Left ventricle myocardium inferior (tissue), 1 donor: ENCODE results near the gene SIRT4. TPM values are rescaled to one million over a fixed set of nuclear protein-coding genes. Genes with fewer than 3 reads are reported as not detected.

Experiments
- DNase-seq: peaks from one replicate; pipeline ENCODE4 v3.0.0-alpha.2; 2020
- H3K27ac ChIP-seq: fragments of 200-600 bp; replicated peaks from 2 replicates; pipeline ENCODE4 v1.8.0; 2021
- H3K27me3 ChIP-seq: fragments of 200-600 bp; 2 replicates; pipeline ENCODE4 v1.8.0; 2021; ENCODE audit warnings: low read depth
- H3K36me3 ChIP-seq: fragments of 200-600 bp; 2 replicates; pipeline ENCODE4 v1.8.0; 2021
- H3K4me1 ChIP-seq: fragments of 200-600 bp; 2 replicates; pipeline ENCODE4 v1.8.0; 2021
- H3K4me3 ChIP-seq: fragments of 200-600 bp; 2 replicates; pipeline ENCODE4 v1.8.0; 2021; ENCODE audit warnings: mild to moderate bottlenecking, moderate library complexity
- H3K9me3 ChIP-seq: fragments of 200-600 bp; replicated peaks from 2 replicates; pipeline ENCODE4 v1.8.0; 2021
- CTCF ChIP-seq: fragments of 200-600 bp; IDR thresholded peaks from 2 replicates; pipeline ENCODE4 v1.8.0; 2021; ENCODE audit warnings: antibody characterized with exemption, mild to moderate bottlenecking, borderline replicate concordance
- intact Hi-C: fragments of 100-400 bp; cut with micrococcal nuclease; formaldehyde crosslinking; loops from one replicate; pipeline ENCODE4 v1.11.0; 2022
- total RNA-seq: library from RNA; stranded (reverse); fragmentation: NEBNext Ultra II Directional; extraction: Animal tissue kit (Norgen Biotek cat#: 25700); gene quantifications from one replicate; pipeline ENCODE4 v1.2.1, GENCODE V29; 2021
- donor health status: DM: no; HTN: yes; CAD: no; lungs with severe emphysema.

Gene SIRT4
- total RNA-seq, 1 donor from 2014 or later = 6.5 TPM

- Histone ChIP-seq H3K27ac (no peak overlapping the region), H3K9me3 (no peaks in the 10 kb centered on the region), H3K4me1 (no peaks in the 10 kb centered on the region), H3K27me3 (no peaks in the 10 kb centered on the region), H3K36me3 (peaks cover 7% of the 10 kb centered on the region), H3K4me3 (no peak overlapping the region)
- DNase-seq = no peak
- intact Hi-C loops = no loop called here
- TF ChIP-seq CTCF = no peak
Observed at GRCh38 chr12:120346031-120346430, 43.9 kb downstream of the SIRT4 start.

GRCh38 chr12:120346681-120347080, 44.6 kb downstream of the SIRT4 start:
- Histone ChIP-seq H3K27me3 (no peaks in the 10 kb centered on the region), H3K4me1 (no peaks in the 10 kb centered on the region), H3K4me3 (no peak overlapping the region), H3K36me3 (peaks cover 7% of the 10 kb centered on the region), H3K27ac (no peak overlapping the region), H3K9me3 (no peaks in the 10 kb centered on the region)
- intact Hi-C loops = no loop called here
- TF ChIP-seq CTCF = no peak
- DNase-seq = no peak

- intact Hi-C loops = no loop called here
- no peak for DNase-seq
- Histone ChIP-seq H3K36me3 (peaks cover 7% of the 10 kb centered on the region), H3K4me3 (no peak overlapping the region), H3K27me3 (no peaks in the 10 kb centered on the region), H3K4me1 (no peaks in the 10 kb centered on the region), H3K27ac (no peak overlapping the region), H3K9me3 (no peaks in the 10 kb centered on the region)
- no peak for TF ChIP-seq CTCF
Observed at GRCh38 chr12:120347766-120348165, 45.6 kb downstream of the SIRT4 start.

- TF ChIP-seq CTCF = no peak
- Histone ChIP-seq H3K36me3 (peaks cover 7% of the 10 kb centered on the region), H3K4me1 (no peaks in the 10 kb centered on the region), H3K4me3 (no peak overlapping the region), H3K9me3 (no peaks in the 10 kb centered on the region), H3K27ac (no peak overlapping the region), H3K27me3 (no peaks in the 10 kb centered on the region)
- no peak for DNase-seq
- intact Hi-C loops = loop anchor here (10.0 kb wide), 1 partner anchor 84 kb away; the partner anchor contains the start of gene COX6A1
Observed at GRCh38 chr12:120350576-120351350, 48.6 kb downstream of the SIRT4 start.

GRCh38 chr12:120352117-120352516, 50.0 kb downstream of the SIRT4 start:
- H3K4me1 ChIP-seq = peaks cover 4% of the 10 kb centered on the region
- intact Hi-C loops = loop anchor here (10.0 kb wide), 1 partner anchor 83 kb away; the partner anchor contains the start of gene COX6A1
- no peak overlapping the region for H3K27ac ChIP-seq
- no peak for TF ChIP-seq CTCF
- H3K36me3 ChIP-seq = peaks cover 4% of the 10 kb centered on the region
- H3K4me3 ChIP-seq = no peak overlapping the region
- H3K9me3 ChIP-seq = no peaks in the 10 kb centered on the region
- H3K27me3 ChIP-seq = no peaks in the 10 kb centered on the region
- DNase-seq = no peak
